Ishikawa (cell line): ENCODE results near the gene KLKB1.

Source experiments
- CEBPB ChIP-seq: IDR thresholded peaks from 2 replicates; pipeline ENCODE4 v1.6.1; 2012
- CREB1 ChIP-seq: IDR thresholded peaks from 2 replicates; pipeline ENCODE4 v1.6.1; 2012; ENCODE audit warnings: low read depth
- EGR1 ChIP-seq: IDR thresholded peaks from 2 replicates; pipeline ENCODE4 v1.6.1; 2012
- EP300 ChIP-seq: IDR thresholded peaks from 2 replicates; pipeline ENCODE4 v1.6.1; 2012; ENCODE audit warnings: borderline replicate concordance
- FOXM1 ChIP-seq: IDR thresholded peaks from 2 replicates; pipeline ENCODE4 v1.6.1; 2012; ENCODE audit warnings: low read depth, borderline replicate concordance
- NFIC ChIP-seq: IDR thresholded peaks from 2 replicates; pipeline ENCODE4 v1.6.1; 2012
- RAD21 ChIP-seq: IDR thresholded peaks from 2 replicates; pipeline ENCODE4 v1.6.1; 2012; ENCODE audit warnings: low read depth
- REST ChIP-seq: IDR thresholded peaks from 2 replicates; pipeline ENCODE4 v1.6.1; 2012; ENCODE audit warnings: low read depth, mild to moderate bottlenecking
- TAF1 ChIP-seq: IDR thresholded peaks from 2 replicates; pipeline ENCODE4 v1.6.1; 2012; ENCODE audit warnings: low read depth, mild to moderate bottlenecking
- TCF12 ChIP-seq: IDR thresholded peaks from 2 replicates; pipeline ENCODE4 v1.6.1; 2012; ENCODE audit warnings: low read depth
- TEAD4 ChIP-seq: IDR thresholded peaks from 2 replicates; pipeline ENCODE4 v1.6.1; 2012
- YY1 ChIP-seq: IDR thresholded peaks from 2 replicates; pipeline ENCODE4 v1.6.1; 2012; ENCODE audit warnings: low read depth
- ZBTB7A ChIP-seq: IDR thresholded peaks from 2 replicates; pipeline ENCODE4 v1.6.1; 2012; ENCODE audit warnings: low read depth
- TF ChIP-seq, protein P1 (sequence below): IDR thresholded peaks from 2 replicates; pipeline ENCODE4 v1.6.1; 2012
- TF ChIP-seq, protein P2 (sequence below): IDR thresholded peaks from 2 replicates; pipeline ENCODE4 v1.6.1; 2012

KLKB1 gene

DNA sequence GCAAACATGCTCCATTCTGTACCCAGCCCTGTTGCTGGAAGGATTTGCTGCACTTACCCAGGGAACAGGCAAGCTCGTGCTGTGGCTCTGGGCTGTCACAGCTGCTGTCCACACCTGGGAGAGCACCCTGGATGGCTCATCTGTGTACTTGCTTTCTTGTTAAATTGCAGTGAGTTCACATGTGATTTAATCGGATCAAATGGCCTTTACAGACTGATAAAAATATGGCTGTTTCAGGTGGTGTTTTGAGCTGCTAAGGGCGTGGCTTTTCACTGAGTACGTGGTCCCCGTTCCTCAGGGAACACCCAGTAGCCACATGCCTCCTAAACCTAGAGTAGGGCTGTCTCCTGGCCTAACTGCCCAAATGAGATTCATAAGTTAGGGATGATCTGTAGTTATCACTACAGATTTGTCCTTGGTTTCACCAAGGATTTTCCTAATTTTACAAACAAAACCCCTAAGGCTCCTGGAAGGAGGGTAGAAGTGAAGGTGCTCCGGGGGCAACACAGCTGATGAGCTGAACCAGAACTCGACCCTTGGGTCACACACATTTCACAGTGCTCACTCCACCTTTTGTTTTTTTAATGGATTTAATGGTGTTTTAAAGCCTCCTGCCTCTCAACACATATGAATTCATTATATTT lies 13.7 kb downstream of the KLKB1 start:
- TF ChIP-seq CEBPB, result no peak
- no peak for TF ChIP-seq EGR1
- TF ChIP-seq EP300, result no peak
- TF ChIP-seq, protein P1, sequence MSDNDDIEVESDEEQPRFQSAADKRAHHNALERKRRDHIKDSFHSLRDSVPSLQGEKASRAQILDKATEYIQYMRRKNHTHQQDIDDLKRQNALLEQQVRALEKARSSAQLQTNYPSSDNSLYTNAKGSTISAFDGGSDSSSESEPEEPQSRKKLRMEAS, result no peak
- TF ChIP-seq TCF12, result no peak
- no peak for TF ChIP-seq TAF1
- TF ChIP-seq RAD21, result no peak
- TF ChIP-seq, protein P2, sequence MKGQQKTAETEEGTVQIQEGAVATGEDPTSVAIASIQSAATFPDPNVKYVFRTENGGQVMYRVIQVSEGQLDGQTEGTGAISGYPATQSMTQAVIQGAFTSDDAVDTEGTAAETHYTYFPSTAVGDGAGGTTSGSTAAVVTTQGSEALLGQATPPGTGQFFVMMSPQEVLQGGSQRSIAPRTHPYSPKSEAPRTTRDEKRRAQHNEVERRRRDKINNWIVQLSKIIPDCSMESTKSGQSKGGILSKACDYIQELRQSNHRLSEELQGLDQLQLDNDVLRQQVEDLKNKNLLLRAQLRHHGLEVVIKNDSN, result no peak
- no peak for TF ChIP-seq REST
- TF ChIP-seq NFIC, result no peak
- TF ChIP-seq YY1, result no peak
- TF ChIP-seq FOXM1, result no peak
- no peak for TF ChIP-seq ZBTB7A
- TF ChIP-seq TEAD4, result no peak

DNA sequence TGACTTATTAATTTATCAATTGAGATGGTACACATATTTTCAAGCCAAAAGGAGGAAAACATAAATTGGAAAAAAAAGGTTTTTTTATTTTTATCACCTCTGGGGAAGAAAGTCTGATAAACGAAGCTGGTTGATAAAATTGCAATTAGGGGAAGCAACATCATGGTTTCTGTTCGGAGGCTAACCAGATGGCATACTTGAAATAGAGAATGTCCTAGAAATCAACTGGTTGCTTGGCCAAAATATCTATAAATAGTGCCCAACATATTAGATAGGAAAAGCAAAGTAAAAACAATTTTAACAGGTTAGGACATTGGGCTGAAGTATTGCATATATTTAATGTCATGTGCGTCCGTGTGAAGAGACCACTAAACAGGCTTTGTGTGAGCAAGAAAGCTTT lies 14.3 kb downstream of the KLKB1 start:
- TF ChIP-seq RAD21 (no peak), YY1 (no peak), CEBPB (no peak), EGR1 (no peak)

- no peak for TF ChIP-seq EP300
- no peak for TF ChIP-seq CREB1
These were observed 16.0 kb downstream of the KLKB1 start for GRCh38 chr4:186243331-186243730.

- TF ChIP-seq CREB1 (no peak), TCF12 (no peak), TAF1 (no peak), NFIC (no peak), EGR1 (no peak), YY1 (no peak), REST (no peak)
- TF ChIP-seq, protein P2, result no peak
These were observed 17.5 kb downstream of the KLKB1 start for GRCh38 chr4:186244835-186245234.

- TF ChIP-seq, protein P2, result no peak
- TF ChIP-seq TAF1 (no peak), TCF12 (no peak), ZBTB7A (no peak), CREB1 (no peak), RAD21 (no peak), EGR1 (no peak), REST (no peak), NFIC (no peak), YY1 (no peak), FOXM1 (no peak), CEBPB (no peak), EP300 (no peak), TEAD4 (no peak)
- TF ChIP-seq, protein P1, result no peak
These were observed 21.3 kb downstream of the KLKB1 start for GRCh38 chr4:186248643-186249042.
